OCI-LY3 (cell line): ENCODE results near the gene NRF1.

Source experiments
- EZH2phosphoT487 ChIP-seq: fragments of 200-600 bp; shearing (Covaris generic); IDR thresholded peaks from 2 replicates; pipeline ENCODE4 v1.6.1; 2018; ENCODE audit warnings: antibody characterized with exemption, mixed run types, low read depth
- TF ChIP-seq, protein P1 (sequence below): fragments of 200-600, 300-600 bp; sonication (generic); IDR thresholded peaks from 2 replicates; pipeline ENCODE4 v1.5.1; 2014; ENCODE audit warnings: antibody characterized with exemption, low read length, low read depth

GRCh38 chr7:129742256-129742655, 130.7 kb downstream of the NRF1 start:
- TF ChIP-seq, protein P1, sequence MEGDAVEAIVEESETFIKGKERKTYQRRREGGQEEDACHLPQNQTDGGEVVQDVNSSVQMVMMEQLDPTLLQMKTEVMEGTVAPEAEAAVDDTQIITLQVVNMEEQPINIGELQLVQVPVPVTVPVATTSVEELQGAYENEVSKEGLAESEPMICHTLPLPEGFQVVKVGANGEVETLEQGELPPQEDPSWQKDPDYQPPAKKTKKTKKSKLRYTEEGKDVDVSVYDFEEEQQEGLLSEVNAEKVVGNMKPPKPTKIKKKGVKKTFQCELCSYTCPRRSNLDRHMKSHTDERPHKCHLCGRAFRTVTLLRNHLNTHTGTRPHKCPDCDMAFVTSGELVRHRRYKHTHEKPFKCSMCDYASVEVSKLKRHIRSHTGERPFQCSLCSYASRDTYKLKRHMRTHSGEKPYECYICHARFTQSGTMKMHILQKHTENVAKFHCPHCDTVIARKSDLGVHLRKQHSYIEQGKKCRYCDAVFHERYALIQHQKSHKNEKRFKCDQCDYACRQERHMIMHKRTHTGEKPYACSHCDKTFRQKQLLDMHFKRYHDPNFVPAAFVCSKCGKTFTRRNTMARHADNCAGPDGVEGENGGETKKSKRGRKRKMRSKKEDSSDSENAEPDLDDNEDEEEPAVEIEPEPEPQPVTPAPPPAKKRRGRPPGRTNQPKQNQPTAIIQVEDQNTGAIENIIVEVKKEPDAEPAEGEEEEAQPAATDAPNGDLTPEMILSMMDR = no peak
- no peak for TF ChIP-seq EZH2phosphoT487
